ENCODE data around the gene BRD8. TPM values are rescaled to one million over a fixed set of nuclear protein-coding genes. Genes with fewer than 3 reads are reported as not detected.

BRD8 gene
- total and polyA plus RNA-seq, 2 donors (not counting 1 experiment from before 2014, with no cell fraction given): 22.9 to 98.9 TPM

- ChIA-PET POLR2A (interaction anchor here (0.6 to 0.9 kb wide), 2 partner anchors 154 to 1931 kb away, joined by 3 to 6 read pairs; partner anchors contain the start of gene CDC25C), CTCF (interaction anchor here (0.8 to 2.4 kb wide), 5 partner anchors 20 to 326 kb away, joined by 3 to 11 read pairs (median 6); partner anchors contain the start of gene KDM3B)
- Mint-ChIP-seq H3K27ac (no peak overlapping the region), H3K4me3 (no peak overlapping the region), H3K27me3 (no peaks in the 10 kb centered on the region), H3K4me1 (peaks cover 12% of the 10 kb centered on the region), H3K9me3 (ENCODE audit: insufficient read depth) (no peaks in the 10 kb centered on the region)
- Histone ChIP-seq H3K9ac (ENCODE audit: low read length) (peak overlapping the region; percentile 92), H3K4me2 (replicated peaks; ENCODE audit: low read depth, low read length, poor library complexity, severe bottlenecking) (peak overlapping the region; percentile 85), H4K20me1 (ENCODE audit: control insufficient read depth, insufficient read depth, low read length, poor library complexity, severe bottlenecking) (no peaks in the 10 kb centered on the region), H3K27me3 (replicated peaks in 1 of 4; ENCODE audit: control extremely low read depth in 1 of 4, control insufficient read depth in 3 of 4, insufficient read depth in 4 of 4, low read length in 3 of 4) (no peaks in the 10 kb centered on the region), H3K4me1 (ENCODE audit: control insufficient read depth in 2 of 2, insufficient read depth in 2 of 2, low read length in 2 of 2) (peaks cover 11 to 18% of the 10 kb centered on the region in 2 donors), H3K27ac (ENCODE audit: low read length in 2 of 2) (peak overlapping the region; percentile 37 to 76), H3K9me3 (ENCODE audit: control extremely low read depth in 1 of 3, control insufficient read depth in 2 of 3, insufficient read depth in 1 of 3, low read length in 2 of 3) (no peaks in the 10 kb centered on the region), H3K79me2 (ENCODE audit: control insufficient read depth, insufficient read depth, low read length) (peaks cover 37% of the 10 kb centered on the region), H3K4me3 (ENCODE audit: control extremely low read depth in 1 of 5, extremely low read depth in 1 of 5, insufficient read depth in 1 of 5, low read depth in 2 of 5, low read length in 4 of 5) (peak overlapping the region; percentile 73 to 99 (median 87)), H3K36me3 (replicated peaks in 1 of 2; ENCODE audit: control extremely low read depth in 1 of 2, control insufficient read depth in 1 of 2, extremely low read depth in 1 of 2, insufficient read depth in 2 of 2, low read length in 1 of 2) (peaks cover 0 to 4% of the 10 kb centered on the region in 2 experiments), H2AFZ (ENCODE audit: insufficient read depth, low read depth, low read length, poor library complexity, severe bottlenecking) (peak overlapping the region; percentile 95)
- no peak for TF ChIP-seq EZH2 (IDR thresholded peaks at IDR 0.05; ENCODE audit: borderline replicate concordance, insufficient read depth, low read depth, low read length, poor library complexity, severe bottlenecking)
- TF ChIP-seq, protein P1, sequence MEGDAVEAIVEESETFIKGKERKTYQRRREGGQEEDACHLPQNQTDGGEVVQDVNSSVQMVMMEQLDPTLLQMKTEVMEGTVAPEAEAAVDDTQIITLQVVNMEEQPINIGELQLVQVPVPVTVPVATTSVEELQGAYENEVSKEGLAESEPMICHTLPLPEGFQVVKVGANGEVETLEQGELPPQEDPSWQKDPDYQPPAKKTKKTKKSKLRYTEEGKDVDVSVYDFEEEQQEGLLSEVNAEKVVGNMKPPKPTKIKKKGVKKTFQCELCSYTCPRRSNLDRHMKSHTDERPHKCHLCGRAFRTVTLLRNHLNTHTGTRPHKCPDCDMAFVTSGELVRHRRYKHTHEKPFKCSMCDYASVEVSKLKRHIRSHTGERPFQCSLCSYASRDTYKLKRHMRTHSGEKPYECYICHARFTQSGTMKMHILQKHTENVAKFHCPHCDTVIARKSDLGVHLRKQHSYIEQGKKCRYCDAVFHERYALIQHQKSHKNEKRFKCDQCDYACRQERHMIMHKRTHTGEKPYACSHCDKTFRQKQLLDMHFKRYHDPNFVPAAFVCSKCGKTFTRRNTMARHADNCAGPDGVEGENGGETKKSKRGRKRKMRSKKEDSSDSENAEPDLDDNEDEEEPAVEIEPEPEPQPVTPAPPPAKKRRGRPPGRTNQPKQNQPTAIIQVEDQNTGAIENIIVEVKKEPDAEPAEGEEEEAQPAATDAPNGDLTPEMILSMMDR (IDR thresholded peaks at IDR 0.05): no peak
- WGBS (ENCODE audit: insufficient coverage): under 1% methylated on average over 16 of the region's 16 CpGs
- DNase-seq (peak; percentile 33), ATAC-seq (ENCODE audit: low read depth) (no peak)
- intact Hi-C loops (cut with micrococcal nuclease): loop anchor here (1.0 to 2.0 kb wide), 7 partner anchors 35 to 365 kb away; partner anchors contain the start of genes CDC23, CDC25C, ETF1 and FAM13B
Observed at GRCh38 chr5:138177941-138178515, 402 bp downstream of the BRD8 start.

GRCh38 chr5:138170299-138170698 lies 8.1 kb downstream of the BRD8 start:
- DNase-seq (no peak), ATAC-seq (ENCODE audit: low read depth) (no peak)
- Histone ChIP-seq H2AFZ (ENCODE audit: insufficient read depth, low read depth, low read length, poor library complexity, severe bottlenecking) (no peak overlapping the region), H3K4me3 (ENCODE audit: control extremely low read depth in 1 of 5, extremely low read depth in 1 of 5, insufficient read depth in 1 of 5, low read depth in 2 of 5, low read length in 4 of 5) (no peak overlapping the region), H3K79me2 (ENCODE audit: control insufficient read depth, insufficient read depth, low read length) (peaks cover 13% of the 10 kb centered on the region), H3K4me2 (replicated peaks; ENCODE audit: low read depth, low read length, poor library complexity, severe bottlenecking) (no peak overlapping the region), H3K27ac (ENCODE audit: low read length in 2 of 2) (no peak overlapping the region), H3K27me3 (replicated peaks in 1 of 4; ENCODE audit: control extremely low read depth in 1 of 4, control insufficient read depth in 3 of 4, insufficient read depth in 4 of 4, low read length in 3 of 4) (no peaks in the 10 kb centered on the region), H3K9ac (ENCODE audit: low read length) (no peak overlapping the region), H3K9me3 (ENCODE audit: control extremely low read depth in 1 of 3, control insufficient read depth in 2 of 3, insufficient read depth in 1 of 3, low read length in 2 of 3) (no peaks in the 10 kb centered on the region), H3K4me1 (ENCODE audit: control insufficient read depth in 2 of 2, insufficient read depth in 2 of 2, low read length in 2 of 2) (no peaks in the 10 kb centered on the region), H4K20me1 (ENCODE audit: control insufficient read depth, insufficient read depth, low read length, poor library complexity, severe bottlenecking) (no peaks in the 10 kb centered on the region), H3K36me3 (replicated peaks in 1 of 2; ENCODE audit: control extremely low read depth in 1 of 2, control insufficient read depth in 1 of 2, extremely low read depth in 1 of 2, insufficient read depth in 2 of 2, low read length in 1 of 2) (peaks cover 14 to 70% of the 10 kb centered on the region in 2 experiments)
- Mint-ChIP-seq H3K4me1 (peaks cover 5% of the 10 kb centered on the region), H3K27ac (no peak overlapping the region), H3K4me3 (no peak overlapping the region), H3K9me3 (ENCODE audit: insufficient read depth) (no peaks in the 10 kb centered on the region), H3K27me3 (no peaks in the 10 kb centered on the region)
- CTCF ChIA-PET: interaction anchor here (1.0 to 1.7 kb wide), 3 partner anchors 31 to 134 kb away, joined by 3 to 4 read pairs (median 3); partner anchors contain the start of gene NME5
- POLR2A ChIA-PET: no interaction called here
- intact Hi-C loops (cut with micrococcal nuclease): no loop called here
- TF ChIP-seq, protein P1 (IDR thresholded peaks at IDR 0.05): no peak
- TF ChIP-seq EZH2 (IDR thresholded peaks at IDR 0.05; ENCODE audit: borderline replicate concordance, insufficient read depth, low read depth, low read length, poor library complexity, severe bottlenecking): no peak

All from B cell (primary cell).